IMR-90 (cell line): ENCODE data around the gene GPHB5. TPM values are rescaled to one million over a fixed set of nuclear protein-coding genes. Genes with fewer than 3 reads are reported as not detected.

Experiments used
- ATAC-seq: fragments of 200-7000 bp; cut with Tn5 transposase; 2 replicates; pipeline ENCODE4 v1.9.1; 2020; ENCODE audit warnings: low read depth, mild to moderate bottlenecking, moderate library complexity
- BruUV-seq: library from RNA; stranded (reverse); fragments of 400-500 nt; replicated peaks from 2 replicates; lab custom pipeline; 2021; lab: Mats Ljungman, UMichigan
- CTCF ChIA-PET: fragments of 300-600 bp; formaldehyde crosslinking; extraction: SDS; loops from one replicate; lab custom pipeline; 2021; ENCODE audit warnings: antibody characterized with exemption; lab: Yijun Ruan, JAX
- POLR2A ChIA-PET: fragments of 300-600 bp; sonication (Branson Sonifier 250); formaldehyde crosslinking; loops from one replicate; lab custom pipeline; 2022; ENCODE audit warnings: antibody characterized with exemption; ENCODE audit not compliant: unreplicated experiment; lab: Charles Lee
- DNase-seq: peaks from one replicate; pipeline ENCODE4 v3.0.0; 2013
- H2AFZ ChIP-seq: replicated peaks from 2 replicates; pipeline ENCODE3; 2013; ENCODE audit warnings: low read length, mild to moderate bottlenecking; ENCODE audit not compliant: poor library complexity
- H2AK5ac ChIP-seq: 2 replicates; pipeline ENCODE4 v1.6.1; 2013; ENCODE audit warnings: low read depth, low read length, inconsistent platforms
- H2AK9ac ChIP-seq: replicated peaks from 2 replicates; pipeline ENCODE3; 2013; ENCODE audit warnings: mild to moderate bottlenecking, low read depth, low read length, moderate library complexity; ENCODE audit not compliant: poor library complexity
- H2BK120ac ChIP-seq: 2 replicates; pipeline ENCODE4 v1.6.1; 2013; ENCODE audit warnings: low read depth, low read length, inconsistent platforms
- H2BK15ac ChIP-seq: 3 replicates; pipeline ENCODE4 v1.6.1; 2013; ENCODE audit warnings: low read depth, low read length, inconsistent platforms
- H2BK20ac ChIP-seq: 2 replicates; pipeline ENCODE4 v1.6.1; 2013; ENCODE audit warnings: low read depth, mild to moderate bottlenecking, inconsistent platforms, low read length, moderate library complexity
- H2BK5ac ChIP-seq: 2 replicates; pipeline ENCODE4 v1.6.1; 2013; ENCODE audit warnings: mild to moderate bottlenecking, low read depth, low read length, inconsistent platforms; ENCODE audit not compliant: poor library complexity, severe bottlenecking
- H3K14ac ChIP-seq: replicated peaks from 2 replicates; pipeline ENCODE4 v1.6.1; 2013; ENCODE audit warnings: low read depth, low read length, inconsistent platforms
- H3K18ac ChIP-seq: 2 replicates; pipeline ENCODE4 v1.6.1; 2013; ENCODE audit warnings: low read depth, low read length, control low read depth
- H3K23ac ChIP-seq: 2 replicates; pipeline ENCODE4 v1.6.1; 2013; ENCODE audit warnings: low read depth, low read length, inconsistent platforms
- H3K27ac ChIP-seq: 2 replicates; pipeline ENCODE4 v1.5.1; 2013; ENCODE audit warnings: mild to moderate bottlenecking, control low read depth, low read length; ENCODE audit not compliant: insufficient read depth
- H3K27me3 ChIP-seq: 2 replicates; pipeline ENCODE4 v1.6.1; 2013; ENCODE audit warnings: low read length; ENCODE audit not compliant: control insufficient read depth, insufficient read depth
- H3K36me3 ChIP-seq: 2 replicates; pipeline ENCODE4 v1.6.1; 2013; ENCODE audit warnings: low read length, mixed read lengths; ENCODE audit not compliant: control insufficient read depth, insufficient read depth
- H3K4ac ChIP-seq: 2 replicates; pipeline ENCODE4 v1.6.1; 2013; ENCODE audit warnings: low read depth, low read length, inconsistent platforms
- H3K4me1 ChIP-seq: 2 replicates; pipeline ENCODE4 v1.6.1; 2013; ENCODE audit warnings: low read length, mixed read lengths; ENCODE audit not compliant: control insufficient read depth, insufficient read depth
- H3K4me2 ChIP-seq: 2 replicates; pipeline ENCODE4 v1.6.1; 2013; ENCODE audit warnings: low read depth, mild to moderate bottlenecking, control low read depth, low read length, moderate library complexity
- H3K4me3 ChIP-seq: 2 replicates; pipeline ENCODE4 v1.5.1; 2013; ENCODE audit warnings: low read depth, mild to moderate bottlenecking, control low read depth, low read length, moderate library complexity; ENCODE audit not compliant: insufficient read depth
- H3K56ac ChIP-seq: 2 replicates; pipeline ENCODE4 v1.6.1; 2013; ENCODE audit warnings: low read length, inconsistent platforms; ENCODE audit not compliant: insufficient read depth; ENCODE audit errors: extremely low read depth
- H3K79me1 ChIP-seq, 2 experiments: 2 replicates each; pipeline ENCODE4 v1.6.1; 2013; ENCODE audit warnings: low read length in 2 of 2, inconsistent platforms in 1 of 2, low read depth in 1 of 2
- H3K9ac ChIP-seq: 2 replicates; pipeline ENCODE4 v1.6.1; 2013; ENCODE audit warnings: low read depth, low read length, control low read depth
- H3K9me1 ChIP-seq: 2 replicates; pipeline ENCODE4 v1.6.1; 2013; ENCODE audit warnings: low read length, inconsistent platforms; ENCODE audit not compliant: insufficient read depth
- H3K9me3 ChIP-seq: 2 replicates; pipeline ENCODE4 v1.6.1; 2013; ENCODE audit warnings: low read length; ENCODE audit not compliant: control insufficient read depth, insufficient read depth
- H4K20me1 ChIP-seq: 2 replicates; pipeline ENCODE4 v1.6.1; 2013; ENCODE audit warnings: low read length, inconsistent platforms; ENCODE audit not compliant: insufficient read depth
- H4K5ac ChIP-seq: 2 replicates; pipeline ENCODE4 v1.6.1; 2013; ENCODE audit warnings: mild to moderate bottlenecking, low read depth, low read length, control low read depth
- H4K8ac ChIP-seq, 2 experiments: 2 replicates each; pipeline ENCODE4 v1.6.1; 2013; ENCODE audit warnings: low read depth in 2 of 2, low read length in 2 of 2, control low read depth in 1 of 2, inconsistent platforms in 1 of 2
- H4K91ac ChIP-seq: 2 replicates; pipeline ENCODE4 v1.6.1; 2013; ENCODE audit warnings: low read depth, low read length, inconsistent platforms; ENCODE audit not compliant: insufficient read depth
- MAZ ChIP-seq: IDR thresholded peaks from 2 replicates; pipeline ENCODE4 v1.6.1; 2012; ENCODE audit warnings: low read depth, mild to moderate bottlenecking, low read length, improper control_type of control experiment, moderate library complexity, borderline replicate concordance
- RFX5 ChIP-seq: IDR thresholded peaks from 2 replicates; pipeline ENCODE4 v1.8.0; 2012; ENCODE audit warnings: low read depth, mild to moderate bottlenecking, low read length, moderate library complexity
- WGBS, 2 experiments: methylation state at CpG; one replicate each; pipeline versions ENCODE4 v1.1.5 to v1.1.7; 2013; ENCODE audit warnings: missing lambda C conversion rate in 2 of 2; ENCODE audit not compliant: insufficient read length in 1 of 2; ENCODE audit errors: extremely low coverage in 2 of 2; 5-methylcytosine and 5-hydroxymethylcytosine counted together
- dilution Hi-C: fragments of 300-500 bp; cut with HindIII; formaldehyde crosslinking; loops from one replicate; pipeline ENCODE4 v1.14.3; 2018; ENCODE audit warnings: low sequenced_read_pairs; ENCODE audit not compliant: unreplicated experiment
- in situ Hi-C: fragments of 300-500 bp; cut with MboI; formaldehyde crosslinking; loops from 3 replicates; pipeline ENCODE4 v1.14.3; 2019; ENCODE audit warnings: low sequenced_read_pairs, inconsistent platforms, mixed read lengths
- intact Hi-C: fragments of 100-400 bp; cut with micrococcal nuclease; formaldehyde crosslinking; loops from 2 replicates; pipeline ENCODE4 v1.10.0; 2022
- polyA plus RNA-seq, 3 experiments: library from polyadenylated mRNA; depleted of rRNA; stranded (reverse); fragments of >200 nt; gene quantifications; 2 replicates each; pipeline ENCODE4 v1.2.3, GENCODE V29; 2012; ENCODE audit warnings: low replicate concordance in 1 of 3
- total RNA-seq: library from RNA; depleted of rRNA; stranded (reverse); fragments of >200 nt; gene quantifications from 2 replicates; pipeline ENCODE4 v1.2.3, GENCODE V29; 2012

GPHB5 gene
- total and polyA plus RNA-seq, 2 of the 4 experiments (the other 2 are of a cell fraction): not detected

GRCh38 chr14:63361790-63362189 lies 43.1 kb upstream of the GPHB5 start:
- no peak overlapping the region for H4K8ac ChIP-seq
- dilution Hi-C loops: no loop called here
- no peak overlapping the region for H2AFZ ChIP-seq
- BruUV-seq: no TSS peak
- POLR2A ChIA-PET: no interaction called here
- no peak overlapping the region for H3K23ac ChIP-seq
- TF ChIP-seq MAZ: no peak
- TF ChIP-seq RFX5: no peak
- H4K91ac ChIP-seq: no peak overlapping the region
- H4K20me1 ChIP-seq: no peaks in the 10 kb centered on the region
- DNase-seq: no peak
- no peak overlapping the region for H3K9ac ChIP-seq
- H3K18ac ChIP-seq: no peak overlapping the region
- H3K27me3 ChIP-seq: no peaks in the 10 kb centered on the region; the same call in 1 of the 2 replicates
- H2BK15ac ChIP-seq: no peak overlapping the region
- no CpG with 5 or more reads among the region's 4 CpGs for WGBS, 2 experiments
- H3K14ac ChIP-seq: no peak overlapping the region
- H2AK9ac ChIP-seq: no peak overlapping the region
- no peak overlapping the region for H3K27ac ChIP-seq
- no peak overlapping the region for H2BK120ac ChIP-seq
- no peak overlapping the region for H2AK5ac ChIP-seq
- no peak overlapping the region for H3K4me2 ChIP-seq
- peaks cover 3% of the 10 kb centered on the region; the same call in 1 of the 2 replicates for H3K9me3 ChIP-seq
- no peaks in the 10 kb centered on the region for H3K79me1 ChIP-seq
- intact Hi-C loops: no loop called here
- H4K5ac ChIP-seq: no peak overlapping the region
- no peaks in the 10 kb centered on the region for H3K4me1 ChIP-seq
- H3K9me1 ChIP-seq: no peaks in the 10 kb centered on the region; the same call in 1 of the 2 replicates
- CTCF ChIA-PET: no interaction called here
- H3K36me3 ChIP-seq: no peaks in the 10 kb centered on the region
- H2BK5ac ChIP-seq: no peak overlapping the region
- in situ Hi-C loops: no loop called here
- H2BK20ac ChIP-seq: no peak overlapping the region
- no peak overlapping the region for H3K4me3 ChIP-seq
- no peak overlapping the region for H3K4ac ChIP-seq
- H3K56ac ChIP-seq: no peak overlapping the region
- ATAC-seq: no peak
